ENCODE measurements around the gene ZNF148.

ZNF148 gene

GRCh38 chr3:125317761-125318160 lies 57.4 kb downstream of the ZNF148 start:
- no peak for DNase-seq (ENCODE audit: low spot score)
- TF ChIP-seq CTCF (IDR thresholded peaks at IDR 0.05; ENCODE audit: borderline replicate concordance, control extremely low read depth, extremely low read depth, insufficient read depth, missing control alignments) = no peak
- in situ Hi-C loops (cut with MboI; ENCODE audit: low sequenced_read_pairs, unreplicated experiment) = no loop called here

- no peak for TF ChIP-seq CTCF (IDR thresholded peaks at IDR 0.05; ENCODE audit: borderline replicate concordance, control extremely low read depth, extremely low read depth, insufficient read depth, missing control alignments)
- DNase-seq (ENCODE audit: low spot score) = no peak
- in situ Hi-C loops (cut with MboI; ENCODE audit: low sequenced_read_pairs, unreplicated experiment) = no loop called here
Measured at GRCh38 chr3:125316949-125317348, 58.2 kb downstream of the ZNF148 start.

- in situ Hi-C loops (cut with MboI; ENCODE audit: low sequenced_read_pairs, unreplicated experiment) = no loop called here
- TF ChIP-seq CTCF (IDR thresholded peaks at IDR 0.05; ENCODE audit: borderline replicate concordance, control extremely low read depth, extremely low read depth, insufficient read depth, missing control alignments) = no peak
- no peak for DNase-seq (ENCODE audit: low spot score)
Measured at GRCh38 chr3:125316246-125316645, 58.9 kb downstream of the ZNF148 start.

GRCh38 chr3:125313060-125313635 lies 62.0 kb downstream of the ZNF148 start:
- no peak for DNase-seq (ENCODE audit: low spot score)
- in situ Hi-C loops (cut with MboI; ENCODE audit: low sequenced_read_pairs, unreplicated experiment) = no loop called here
- no peak for TF ChIP-seq CTCF (IDR thresholded peaks at IDR 0.05; ENCODE audit: borderline replicate concordance, control extremely low read depth, extremely low read depth, insufficient read depth, missing control alignments)

GRCh38 chr3:125310623-125311081 lies 64.5 kb downstream of the ZNF148 start:
- DNase-seq (ENCODE audit: low spot score) = peak; percentile 25
- in situ Hi-C loops (cut with MboI; ENCODE audit: low sequenced_read_pairs, unreplicated experiment) = no loop called here

GRCh38 chr3:125309476-125309875 lies 65.6 kb downstream of the ZNF148 start:
- TF ChIP-seq CTCF (IDR thresholded peaks at IDR 0.05; ENCODE audit: borderline replicate concordance, control extremely low read depth, extremely low read depth, insufficient read depth, missing control alignments) = no peak
- in situ Hi-C loops (cut with MboI; ENCODE audit: low sequenced_read_pairs, unreplicated experiment) = no loop called here
- no peak for DNase-seq (ENCODE audit: low spot score)

More at GRCh38 chr3:125310623-125311081, 64.5 kb downstream of the ZNF148 start:
- no peak for TF ChIP-seq CTCF (IDR thresholded peaks at IDR 0.05; ENCODE audit: borderline replicate concordance, control extremely low read depth, extremely low read depth, insufficient read depth, missing control alignments)

Measured in GM13976 (cell line).